HL-60 (cell line): ENCODE measurements around the gene ACSL4.

Experiments
- CTCF ChIP-seq: IDR thresholded peaks from one replicate; pipeline ENCODE4 v1.5.1; 2011; ENCODE audit warnings: low read length, control low read depth, inconsistent platforms; ENCODE audit not compliant: insufficient read depth
- POLR2AphosphoS5 ChIP-seq: IDR thresholded peaks from 2 replicates; pipeline ENCODE4 v1.6.1; 2012; ENCODE audit warnings: low read depth
- REST ChIP-seq: IDR thresholded peaks from 2 replicates; pipeline ENCODE4 v1.6.1; 2012; ENCODE audit warnings: low read depth; ENCODE audit not compliant: insufficient replicate concordance
- SPI1 ChIP-seq: IDR thresholded peaks from 2 replicates; pipeline ENCODE4 v1.6.1; 2012; ENCODE audit warnings: low read depth, mild to moderate bottlenecking, borderline replicate concordance

DNA sequence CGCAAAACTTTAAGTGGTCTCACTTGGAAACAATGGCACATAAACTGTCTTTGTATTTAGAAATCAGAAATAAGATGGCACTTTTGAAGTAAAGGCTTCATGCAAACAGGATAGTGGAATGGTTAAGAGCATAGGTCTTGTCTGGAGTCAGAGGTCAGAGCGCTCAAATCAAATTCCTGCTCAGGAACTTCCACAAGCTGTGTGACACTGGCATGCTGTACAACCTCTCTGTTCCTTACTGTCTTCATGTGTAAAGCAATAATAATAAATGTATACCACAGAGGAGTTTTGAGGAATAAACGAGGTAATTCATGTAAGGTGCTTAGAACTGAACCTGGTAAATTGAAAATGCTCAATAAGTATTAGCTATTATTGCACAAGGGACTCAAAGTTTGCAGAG lies 43.4 kb upstream of the ACSL4 start:
- TF ChIP-seq CTCF, result no peak
- no peak for TF ChIP-seq POLR2AphosphoS5
- TF ChIP-seq REST, result no peak
- no peak for TF ChIP-seq SPI1
